IMR-90 (cell line): ENCODE results near the gene BACE1.
"Not testable (repeated sequence)": the region's sequence is repeated elsewhere in the genome, so short reads cannot be mapped to it uniquely, and the experiment has no call there.

ENCODE experiments used
- BHLHE40 ChIP-seq: fragments of 150-350 bp; IDR thresholded peaks from 2 replicates; pipeline ENCODE4 v1.6.1; 2016; ENCODE audit warnings: mild to moderate bottlenecking, low read depth, low read length
- CEBPB ChIP-seq: IDR thresholded peaks from 2 replicates; pipeline ENCODE4 v1.6.1; 2012; ENCODE audit warnings: low read depth, low read length, improper control_type of control experiment
- CHD1 ChIP-seq: IDR thresholded peaks from 2 replicates; pipeline ENCODE4 v1.6.1; 2012; ENCODE audit warnings: low read depth, low read length, improper control_type of control experiment
- MAFK ChIP-seq: IDR thresholded peaks from 2 replicates; pipeline ENCODE4 v1.6.1; 2012; ENCODE audit warnings: low read depth, low read length, improper control_type of control experiment
- MAZ ChIP-seq: IDR thresholded peaks from 2 replicates; pipeline ENCODE4 v1.6.1; 2012; ENCODE audit warnings: low read depth, mild to moderate bottlenecking, low read length, improper control_type of control experiment, moderate library complexity, borderline replicate concordance
- MXI1 ChIP-seq: IDR thresholded peaks from 2 replicates; pipeline ENCODE4 v1.6.1; 2012; ENCODE audit warnings: low read depth, mild to moderate bottlenecking, low read length, moderate library complexity, borderline replicate concordance
- POLR2A ChIP-seq: IDR thresholded peaks from 2 replicates; pipeline ENCODE4 v1.6.1; 2012; ENCODE audit warnings: mild to moderate bottlenecking, low read depth, low read length
- RAD21 ChIP-seq: IDR thresholded peaks from 2 replicates; pipeline ENCODE4 v1.6.1; 2012; ENCODE audit warnings: low read length, improper control_type of control experiment
- RCOR1 ChIP-seq: IDR thresholded peaks from 2 replicates; pipeline ENCODE4 v1.6.1; 2012; ENCODE audit warnings: mild to moderate bottlenecking, low read length, improper control_type of control experiment; ENCODE audit not compliant: insufficient replicate concordance
- RFX5 ChIP-seq: IDR thresholded peaks from 2 replicates; pipeline ENCODE4 v1.8.0; 2012; ENCODE audit warnings: low read depth, mild to moderate bottlenecking, low read length, moderate library complexity
- SMC3 ChIP-seq: fragments of 150-350 bp; IDR thresholded peaks from 2 replicates; pipeline ENCODE4 v1.6.1; 2016; ENCODE audit warnings: low read depth, mild to moderate bottlenecking, antibody characterized with exemption, low read length, moderate library complexity
- TF ChIP-seq, protein P1 (sequence below): conservative IDR thresholded peaks from 2 replicates; pipeline ENCODE4 v1.5.1; 2012; ENCODE audit warnings: mild to moderate bottlenecking, low read depth, low read length, improper control_type of control experiment

DNA sequence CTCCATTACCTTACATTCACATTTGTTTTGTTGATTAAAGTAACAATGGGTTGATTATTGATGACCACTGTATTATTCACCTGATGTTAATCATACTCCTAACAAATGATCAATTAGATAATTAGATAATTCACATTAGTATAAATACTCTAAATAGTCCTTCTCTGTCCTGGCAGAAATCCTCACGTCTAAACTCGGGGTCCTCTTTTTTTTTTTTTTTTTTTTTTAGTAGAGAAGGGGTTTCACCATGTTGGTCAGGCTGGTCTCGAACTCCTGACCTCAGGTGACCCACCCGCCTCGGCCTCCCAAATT, 11.2 kb upstream of the BACE1 start:
- TF ChIP-seq RCOR1, POLR2A, CHD1, RFX5, MXI1, MAFK, CEBPB, BHLHE40, RAD21, MAZ, SMC3: not testable (repeated sequence)
- TF ChIP-seq, protein P1, sequence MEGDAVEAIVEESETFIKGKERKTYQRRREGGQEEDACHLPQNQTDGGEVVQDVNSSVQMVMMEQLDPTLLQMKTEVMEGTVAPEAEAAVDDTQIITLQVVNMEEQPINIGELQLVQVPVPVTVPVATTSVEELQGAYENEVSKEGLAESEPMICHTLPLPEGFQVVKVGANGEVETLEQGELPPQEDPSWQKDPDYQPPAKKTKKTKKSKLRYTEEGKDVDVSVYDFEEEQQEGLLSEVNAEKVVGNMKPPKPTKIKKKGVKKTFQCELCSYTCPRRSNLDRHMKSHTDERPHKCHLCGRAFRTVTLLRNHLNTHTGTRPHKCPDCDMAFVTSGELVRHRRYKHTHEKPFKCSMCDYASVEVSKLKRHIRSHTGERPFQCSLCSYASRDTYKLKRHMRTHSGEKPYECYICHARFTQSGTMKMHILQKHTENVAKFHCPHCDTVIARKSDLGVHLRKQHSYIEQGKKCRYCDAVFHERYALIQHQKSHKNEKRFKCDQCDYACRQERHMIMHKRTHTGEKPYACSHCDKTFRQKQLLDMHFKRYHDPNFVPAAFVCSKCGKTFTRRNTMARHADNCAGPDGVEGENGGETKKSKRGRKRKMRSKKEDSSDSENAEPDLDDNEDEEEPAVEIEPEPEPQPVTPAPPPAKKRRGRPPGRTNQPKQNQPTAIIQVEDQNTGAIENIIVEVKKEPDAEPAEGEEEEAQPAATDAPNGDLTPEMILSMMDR: not testable (repeated sequence)
